D721Med (cell line): ENCODE results near the gene RAI14.

Experiments
- DNase-seq: peaks from one replicate; pipeline ENCODE4 v3.0.0; 2011; ENCODE audit warnings: low spot score; ENCODE audit not compliant: insufficient read length
- FAIRE-seq: peaks from 2 replicates; lab custom pipeline; 2011; peaks lifted over from hg19 to GRCh38; lab: Jason Lieb, UNC
- TF ChIP-seq, protein P1 (sequence below): IDR thresholded peaks from 2 replicates; pipeline ENCODE4 v1.5.1; 2012; ENCODE audit warnings: mild to moderate bottlenecking, control low read depth; ENCODE audit not compliant: insufficient read depth; ENCODE audit errors: missing control alignments

RAI14 gene

DNA sequence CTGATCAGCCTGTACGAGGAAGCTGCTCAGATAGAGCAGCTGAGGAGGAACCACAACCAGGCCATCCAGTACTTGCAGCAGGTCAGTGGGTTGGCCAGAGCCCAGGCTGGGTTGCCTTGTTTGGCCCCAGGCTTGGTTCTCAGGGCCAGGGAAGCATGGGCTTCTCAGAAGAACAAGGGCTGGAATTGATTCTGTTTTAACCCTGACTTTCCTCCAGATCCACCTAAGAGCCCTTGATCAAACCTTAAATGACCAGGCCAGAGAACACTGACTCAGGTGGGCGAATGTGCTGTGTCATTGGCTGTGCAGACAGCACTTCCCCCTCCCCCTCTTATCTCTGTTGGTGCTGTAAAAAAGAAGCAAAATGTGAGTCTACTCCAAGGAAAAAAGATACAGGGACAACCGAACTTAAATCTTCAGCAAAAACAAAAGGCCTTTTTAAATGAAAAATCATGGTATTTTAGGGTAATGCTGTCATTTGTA, 210.9 kb downstream of the RAI14 start:
- no peak for FAIRE-seq
- TF ChIP-seq, protein P1, sequence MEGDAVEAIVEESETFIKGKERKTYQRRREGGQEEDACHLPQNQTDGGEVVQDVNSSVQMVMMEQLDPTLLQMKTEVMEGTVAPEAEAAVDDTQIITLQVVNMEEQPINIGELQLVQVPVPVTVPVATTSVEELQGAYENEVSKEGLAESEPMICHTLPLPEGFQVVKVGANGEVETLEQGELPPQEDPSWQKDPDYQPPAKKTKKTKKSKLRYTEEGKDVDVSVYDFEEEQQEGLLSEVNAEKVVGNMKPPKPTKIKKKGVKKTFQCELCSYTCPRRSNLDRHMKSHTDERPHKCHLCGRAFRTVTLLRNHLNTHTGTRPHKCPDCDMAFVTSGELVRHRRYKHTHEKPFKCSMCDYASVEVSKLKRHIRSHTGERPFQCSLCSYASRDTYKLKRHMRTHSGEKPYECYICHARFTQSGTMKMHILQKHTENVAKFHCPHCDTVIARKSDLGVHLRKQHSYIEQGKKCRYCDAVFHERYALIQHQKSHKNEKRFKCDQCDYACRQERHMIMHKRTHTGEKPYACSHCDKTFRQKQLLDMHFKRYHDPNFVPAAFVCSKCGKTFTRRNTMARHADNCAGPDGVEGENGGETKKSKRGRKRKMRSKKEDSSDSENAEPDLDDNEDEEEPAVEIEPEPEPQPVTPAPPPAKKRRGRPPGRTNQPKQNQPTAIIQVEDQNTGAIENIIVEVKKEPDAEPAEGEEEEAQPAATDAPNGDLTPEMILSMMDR, result no peak

DNA sequence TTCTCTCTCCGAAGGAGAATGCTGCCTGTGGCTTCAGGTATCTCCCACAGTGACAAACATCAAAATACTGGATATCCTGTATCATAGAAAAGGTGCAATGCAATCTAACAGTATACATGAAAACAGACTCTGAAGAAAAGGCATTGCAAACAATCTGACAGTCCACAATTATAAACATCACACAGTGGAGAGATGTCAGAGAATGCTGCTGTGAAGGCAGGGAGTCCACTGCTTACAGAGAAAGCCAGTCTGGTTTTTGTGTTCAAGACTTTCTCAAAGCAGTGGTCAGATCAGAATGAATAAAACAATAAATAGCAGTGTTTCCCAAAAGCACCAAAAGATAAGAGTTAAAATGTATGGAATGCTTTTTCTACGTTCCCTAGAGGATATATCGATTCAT, 211.5 kb downstream of the RAI14 start:
- TF ChIP-seq, protein P1, result no peak
- FAIRE-seq, result no peak
- DNase-seq, result no peak

More for the DNA sequence above, 210.9 kb downstream of the RAI14 start:
- no peak for DNase-seq

DNA sequence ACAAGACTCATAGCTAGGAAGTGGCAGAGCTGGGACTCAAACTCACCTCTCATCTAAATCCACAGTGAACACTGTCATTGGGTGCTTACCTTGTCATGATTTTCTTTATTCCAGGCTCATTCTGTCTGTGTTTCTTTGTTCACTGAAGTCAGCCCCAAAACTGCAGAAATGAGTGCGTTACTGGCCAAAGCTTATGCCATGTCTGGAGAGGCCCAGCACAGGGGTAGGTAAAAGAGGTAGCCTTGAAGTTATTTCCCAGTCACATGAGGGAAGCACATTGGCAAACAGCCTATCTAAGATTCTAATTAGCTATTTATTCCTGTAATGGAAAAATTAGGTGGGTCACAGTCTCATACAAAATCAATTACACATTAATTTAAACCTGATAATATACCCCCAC, 212.7 kb downstream of the RAI14 start:
- FAIRE-seq, result no peak
- DNase-seq, result no peak
- TF ChIP-seq, protein P1, result no peak

DNA sequence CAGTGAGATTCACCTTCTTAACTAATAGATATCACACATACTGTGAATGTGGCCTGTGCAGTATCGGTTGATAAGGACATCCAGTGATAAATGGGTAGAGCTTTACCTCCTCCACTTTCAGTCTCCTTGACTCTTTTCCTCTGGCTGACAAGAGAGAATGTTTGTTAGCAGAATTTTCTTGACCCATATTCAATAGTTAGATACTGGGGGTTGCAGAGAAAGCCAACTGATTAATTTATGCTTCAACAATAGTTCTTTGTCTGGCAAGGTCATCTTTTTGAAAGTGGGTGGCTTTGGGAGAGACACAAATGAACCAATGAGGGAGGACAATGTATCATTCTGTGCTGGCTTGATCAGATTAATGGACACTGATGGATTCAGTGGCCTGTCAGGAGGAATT, 213.1 kb downstream of the RAI14 start:
- DNase-seq (no peak), FAIRE-seq (no peak)
- TF ChIP-seq, protein P1, result no peak

DNA sequence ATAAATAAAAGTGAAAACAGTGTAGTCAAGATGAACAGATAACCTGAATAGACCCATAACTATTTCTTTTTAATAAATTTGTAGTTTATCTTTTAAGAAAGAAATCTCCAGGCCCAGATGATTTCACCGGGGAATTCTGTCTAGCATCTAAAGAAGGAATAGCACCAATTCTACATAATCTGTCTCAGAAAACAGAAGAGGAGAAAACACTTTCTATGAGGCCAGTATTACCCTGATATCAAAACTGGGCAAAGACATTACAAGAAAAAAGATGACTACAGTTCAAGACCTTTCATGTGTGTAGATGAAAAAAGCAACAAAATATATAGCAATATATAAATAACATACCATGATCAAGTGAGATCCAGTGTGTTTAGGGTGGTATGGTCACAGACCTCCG, 214.3 kb downstream of the RAI14 start:
- no peak for FAIRE-seq
- TF ChIP-seq, protein P1, result no peak

DNA sequence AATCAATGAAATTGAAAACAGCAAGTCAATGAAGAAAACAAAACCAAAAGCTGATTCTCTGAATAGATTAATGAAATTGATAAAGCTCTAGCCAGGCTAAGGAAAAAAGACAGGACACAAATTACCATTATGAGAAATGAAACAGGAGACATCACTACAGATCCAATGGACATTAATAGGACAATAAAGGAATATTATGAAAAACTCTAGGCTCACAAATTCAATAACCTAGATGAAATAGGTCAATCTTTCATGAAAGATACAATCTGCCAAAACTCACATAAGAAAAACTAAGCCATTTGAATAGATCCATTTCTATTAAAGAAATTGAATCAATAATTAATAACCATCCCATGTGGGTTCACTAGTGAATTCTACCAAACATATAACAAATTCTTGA, 220.1 kb downstream of the RAI14 start:
- FAIRE-seq (no peak), DNase-seq (no peak)
- TF ChIP-seq, protein P1, result no peak

More for the DNA sequence above, 214.3 kb downstream of the RAI14 start:
- DNase-seq, result no peak

DNA sequence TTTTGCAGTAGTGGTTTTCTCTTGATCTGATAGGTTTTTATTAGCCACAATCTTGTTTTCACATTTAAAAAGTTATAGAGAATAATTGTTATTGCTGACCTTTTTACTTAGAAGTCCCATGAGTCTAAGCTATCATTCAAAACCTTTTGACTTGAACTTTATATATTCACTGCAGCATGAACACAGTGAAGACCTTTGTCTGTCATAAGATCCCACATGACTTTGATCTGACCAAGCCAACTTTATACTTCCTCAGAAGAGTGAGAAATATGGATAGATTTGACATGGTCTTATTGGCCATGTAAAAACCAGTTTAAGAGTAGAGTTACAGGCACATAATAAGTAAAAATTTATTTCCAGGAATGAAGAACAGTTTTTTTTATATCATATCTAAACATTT, 225.1 kb downstream of the RAI14 start:
- TF ChIP-seq, protein P1, result no peak
- DNase-seq, result no peak
- FAIRE-seq, result no peak
